HCT116 (cell line): ENCODE data around the gene ABCA5. TPM values are rescaled to one million over a fixed set of nuclear protein-coding genes. Genes with fewer than 3 reads are reported as not detected.

Experiments
- ATAC-seq: fragments of 200-7000 bp; cut with Tn5 transposase; 2 replicates; pipeline ENCODE4 v1.9.1; 2020; ENCODE audit warnings: mild to moderate bottlenecking, moderate library complexity
- BruUV-seq: library from RNA; stranded (reverse); fragments of 400-500 nt; replicated peaks from 2 replicates; lab custom pipeline; 2021; lab: Mats Ljungman, UMichigan
- CTCF ChIA-PET: fragments of 300-600 bp; sonication (Branson Sonifier 250); formaldehyde crosslinking; loops from one replicate; lab custom pipeline; 2021; ENCODE audit warnings: antibody characterized with exemption; lab: Charles Lee
- POLR2A ChIA-PET: fragments of 300-600, 350-600 bp; sonication (Branson Sonifier 250); formaldehyde crosslinking; loops from one replicate; lab custom pipeline; 2021; ENCODE audit warnings: antibody characterized with exemption; lab: Charles Lee
- RAD21 ChIA-PET, 2 experiments: fragments of 300-600 bp; sonication (Branson Sonifier 250); formaldehyde crosslinking; loops; one replicate each; lab custom pipeline; 2023; ENCODE audit warnings: low total read pairs in 2 of 2; ENCODE audit not compliant: uncharacterized antibody in 2 of 2, unreplicated experiment in 2 of 2, low non-redundant PET in 1 of 2; lab: Charles Lee
- DNase-seq: peaks from one replicate; pipeline ENCODE4 v3.0.0-alpha.2; 2010; ENCODE audit warnings: low read depth, low spot score
- H2AFZ ChIP-seq: fragments of 200-600 bp; shearing (Covaris generic), sonication (generic); 2 replicates; pipeline ENCODE4 v1.6.1; 2017; ENCODE audit warnings: low read depth, mixed run types, mixed read lengths, antibody characterized with exemption, low read length; ENCODE audit not compliant: poor library complexity, severe bottlenecking
- H3K27ac ChIP-seq: 2 replicates; pipeline ENCODE4 v1.5.1; 2012; ENCODE audit warnings: low read depth, low read length
- H3K27me3 ChIP-seq: fragments of 200-600 bp; sonication (generic); 2 replicates; pipeline ENCODE4 v1.6.1; 2016; ENCODE audit warnings: mixed run types, low read length, mixed read lengths; ENCODE audit not compliant: insufficient read depth
- H3K36me3 ChIP-seq, 2 experiments: fragments of 200-500 bp in 1 of 2; fragments of 200-600 bp in 1 of 2; sonication (Bioruptor generic) in 1 of 2; sonication (generic) in 1 of 2; 2 replicates each; pipeline versions ENCODE4 v1.5.1 to v1.6.1; 2014 to 2016; ENCODE audit warnings: low read length in 2 of 2, inconsistent platforms in 1 of 2, mixed read lengths in 1 of 2, mixed run types in 1 of 2; ENCODE audit not compliant: insufficient read depth in 2 of 2, control insufficient read depth in 1 of 2
- H3K4me1 ChIP-seq, 2 experiments: fragments of 200-600 bp in 1 of 2; sonication (generic) in 1 of 2; 2 replicates each; pipeline versions ENCODE4 v1.5.1 to v1.6.1; 2012 to 2017; ENCODE audit warnings: low read length in 2 of 2, inconsistent platforms in 1 of 2, mild to moderate bottlenecking in 1 of 2, mixed read lengths in 1 of 2, mixed run types in 1 of 2, moderate library complexity in 1 of 2; ENCODE audit not compliant: insufficient read depth in 2 of 2, control insufficient read depth in 1 of 2
- H3K4me2 ChIP-seq: fragments of 200-600 bp; sonication (generic); 2 replicates; pipeline ENCODE4 v1.6.1; 2017; ENCODE audit warnings: mixed run types, low read length, mixed read lengths
- H3K4me3 ChIP-seq, 2 experiments: fragments of 200-600 bp in 1 of 2; sonication (generic) in 1 of 2; replicated peaks in 1 of 2; 2 replicates each; pipeline ENCODE4 v1.5.1; 2011 to 2016; ENCODE audit warnings: low read length in 2 of 2, control low read depth in 1 of 2, low read depth in 1 of 2, mild to moderate bottlenecking in 1 of 2, mixed read lengths in 1 of 2, mixed run types in 1 of 2
- H3K79me2 ChIP-seq: fragments of 200-600 bp; sonication (generic); 2 replicates; pipeline ENCODE4 v1.6.1; 2017; ENCODE audit warnings: mild to moderate bottlenecking, mixed run types, low read length, moderate library complexity, mixed read lengths; ENCODE audit not compliant: insufficient read depth
- H3K9ac ChIP-seq: fragments of 200-600 bp; sonication (generic); 2 replicates; pipeline ENCODE4 v1.6.1; 2016; ENCODE audit warnings: low read length, mixed read lengths
- H3K9me2 ChIP-seq: fragments of 200-600 bp; sonication (generic), shearing (Covaris generic); 2 replicates; pipeline ENCODE4 v1.6.1; 2017; ENCODE audit warnings: mixed run types, mild to moderate bottlenecking, moderate library complexity; ENCODE audit not compliant: insufficient read depth
- H3K9me3 ChIP-seq, 2 experiments: fragments of 200-500 bp in 1 of 2; fragments of 200-600 bp in 1 of 2; sonication (Bioruptor generic) in 1 of 2; sonication (generic) in 1 of 2; 2 replicates each; pipeline ENCODE4 v1.6.1; 2014 to 2017; ENCODE audit warnings: low read length in 2 of 2, mixed read lengths in 2 of 2, inconsistent platforms in 1 of 2, low read depth in 1 of 2, mild to moderate bottlenecking in 1 of 2, mixed run types in 1 of 2, moderate library complexity in 1 of 2; ENCODE audit not compliant: control insufficient read depth in 1 of 2, insufficient read depth in 1 of 2
- H4K20me1 ChIP-seq: fragments of 200-600 bp; sonication (generic), shearing (Covaris generic); 2 replicates; pipeline ENCODE4 v1.6.1; 2017; ENCODE audit warnings: mixed run types, mild to moderate bottlenecking, moderate library complexity; ENCODE audit not compliant: insufficient read depth
- POLR2AphosphoS5 ChIP-seq: IDR thresholded peaks from 2 replicates; pipeline ENCODE4 v1.6.1; 2011; ENCODE audit warnings: mild to moderate bottlenecking, low read depth, low read length, moderate library complexity
- RAD21 ChIP-seq: IDR thresholded peaks from 2 replicates; pipeline ENCODE4 v1.6.1; 2012; ENCODE audit warnings: low read depth, mild to moderate bottlenecking
- SIN3A ChIP-seq: IDR thresholded peaks from 2 replicates; pipeline ENCODE4 v1.6.1; 2012; ENCODE audit warnings: low read depth
- intact Hi-C: fragments of 100-400 bp; cut with micrococcal nuclease; formaldehyde crosslinking; loops from 2 replicates; pipeline ENCODE4 v1.10.0; 2022
- total RNA-seq: library from RNA; stranded (reverse); gene quantifications from one replicate; pipeline ENCODE4 v1.2.1, GENCODE V29; 2021; ENCODE audit not compliant: unreplicated experiment

ABCA5 gene
- total RNA-seq, 1 experiment from 2014 or later = 6.8 TPM

- Histone ChIP-seq H3K27ac (no peak overlapping the region), H3K4me3 (no peak overlapping the region), H3K9me2 (no peaks in the 10 kb centered on the region), H3K9ac (no peak overlapping the region), H3K4me2 (no peak overlapping the region), H4K20me1 (no peaks in the 10 kb centered on the region), H3K36me3 (no peaks in the 10 kb centered on the region), H3K9me3 (no peaks in the 10 kb centered on the region), H3K27me3 (no peaks in the 10 kb centered on the region), H3K4me1 (no peaks in the 10 kb centered on the region), H3K79me2 (no peaks in the 10 kb centered on the region), H2AFZ (no peak overlapping the region)
- ATAC-seq (peak; percentile 42; the same call in 1 of the 2 replicates), DNase-seq (no peak)
- no peak for TF ChIP-seq SIN3A
- intact Hi-C loops = no loop called here
- ChIA-PET RAD21 (interaction anchor here in 1 of 2 experiments (1.3 kb wide), 1 partner anchor 37 kb away, joined by 4 read pairs; no protein-coding TSS in a partner anchor), CTCF (interaction anchor here (1.8 kb wide), 1 partner anchor 37 kb away, joined by 10 read pairs; no protein-coding TSS in a partner anchor), POLR2A (no interaction called here)
- no TSS peak for BruUV-seq
These were observed 30.8 kb upstream of the ABCA5 start for GRCh38 chr17:69357701-69358100.

GRCh38 chr17:69356625-69357024 is 29.7 kb upstream of the ABCA5 start:
- no peak overlapping the region for H3K4me3 ChIP-seq
- no peaks in the 10 kb centered on the region for H3K79me2 ChIP-seq
- H3K4me2 ChIP-seq = no peak overlapping the region
- no peaks in the 10 kb centered on the region for H3K36me3 ChIP-seq
- H3K9me3 ChIP-seq = no peaks in the 10 kb centered on the region
- POLR2A ChIA-PET = no interaction called here
- RAD21 ChIA-PET = no interaction called here
- H3K27me3 ChIP-seq = no peaks in the 10 kb centered on the region
- no peaks in the 10 kb centered on the region for H3K4me1 ChIP-seq
- no peak for TF ChIP-seq SIN3A
- TF ChIP-seq POLR2AphosphoS5 = no peak
- TF ChIP-seq RAD21 = no peak
- no peak overlapping the region for H3K9ac ChIP-seq
- CTCF ChIA-PET = no interaction called here
- no TSS peak for BruUV-seq
- intact Hi-C loops = no loop called here
- DNase-seq = no peak
- ATAC-seq = no peak
- no peaks in the 10 kb centered on the region for H3K9me2 ChIP-seq
- no peak overlapping the region for H3K27ac ChIP-seq
- no peak overlapping the region for H2AFZ ChIP-seq
- no peaks in the 10 kb centered on the region for H4K20me1 ChIP-seq
